GM03348 (cell line): ENCODE data around the gene IGSF8.
A peak's percentile ranks its signal among the peaks of the same experiment; 100 is the strongest.
"Not testable (repeated sequence)": the region's sequence is repeated elsewhere in the genome, so short reads cannot be mapped to it uniquely, and the experiment has no call there.

Experiments used
- DNase-seq: peaks from one replicate; pipeline ENCODE4 v3.0.0; 2012; ENCODE audit warnings: low spot score

IGSF8 gene

GRCh38 chr1:160064746-160065145, 33.7 kb downstream of the IGSF8 start:
- DNase-seq, result no peak

- no peak for DNase-seq
Observed at GRCh38 chr1:160064164-160064563, 34.3 kb downstream of the IGSF8 start.

- DNase-seq, result no peak
Observed at GRCh38 chr1:160063176-160063575, 35.2 kb downstream of the IGSF8 start.

- no peak for DNase-seq
Observed at GRCh38 chr1:160062230-160062532, 36.2 kb downstream of the IGSF8 start.

- no peak for DNase-seq
Observed at GRCh38 chr1:160061369-160062229, 36.8 kb downstream of the IGSF8 start.

- DNase-seq, result peak; percentile 43
Observed at GRCh38 chr1:160058087-160058486, 40.3 kb downstream of the IGSF8 start.

- DNase-seq, result no peak
Observed at GRCh38 chr1:160056648-160057169, 41.7 kb downstream of the IGSF8 start.

GRCh38 chr1:160053548-160054365, 44.7 kb downstream of the IGSF8 start:
- DNase-seq, result no peak

- DNase-seq, result no peak
Observed at GRCh38 chr1:160052936-160053335, 45.5 kb downstream of the IGSF8 start.

GRCh38 chr1:160050619-160051018, 47.8 kb downstream of the IGSF8 start:
- DNase-seq, result no peak

- not testable (repeated sequence) for DNase-seq
Observed at GRCh38 chr1:160050182-160050581, 48.2 kb downstream of the IGSF8 start.

GRCh38 chr1:160049101-160049500, 49.3 kb downstream of the IGSF8 start:
- DNase-seq, result no peak

GRCh38 chr1:160048335-160048734, 50.1 kb downstream of the IGSF8 start:
- no peak for DNase-seq

GRCh38 chr1:160047111-160047991, 51.1 kb downstream of the IGSF8 start:
- DNase-seq, result no peak

GRCh38 chr1:160046494-160047110, 51.8 kb downstream of the IGSF8 start:
- peak; percentile 85 for DNase-seq

- no peak for DNase-seq
Observed at GRCh38 chr1:160045653-160046052, 52.8 kb downstream of the IGSF8 start.

GRCh38 chr1:160043543-160043942, 54.9 kb downstream of the IGSF8 start:
- no peak for DNase-seq
